Measurements from ENCODE around the gene SAMD4A.

Gene SAMD4A

GRCh38 chr14:54812617-54813016, 245.7 kb downstream of the SAMD4A start:
- no peak for DNase-seq (ENCODE audit: extremely low read depth, insufficient read length)
- H3K27me3 ChIP-seq (replicated peaks; ENCODE audit: control insufficient read depth, insufficient read depth, low read length) = no peaks in the 10 kb centered on the region
- no peak for TF ChIP-seq CTCF (IDR thresholded peaks at IDR 0.05; ENCODE audit: insufficient read depth, low read length, poor library complexity, severe bottlenecking)
- H3K36me3 ChIP-seq (ENCODE audit: control insufficient read depth, insufficient read depth, low read length) = no peaks in the 10 kb centered on the region
- no peak overlapping the region for H3K4me3 ChIP-seq (replicated peaks; ENCODE audit: low read depth, low read length)

DNA sequence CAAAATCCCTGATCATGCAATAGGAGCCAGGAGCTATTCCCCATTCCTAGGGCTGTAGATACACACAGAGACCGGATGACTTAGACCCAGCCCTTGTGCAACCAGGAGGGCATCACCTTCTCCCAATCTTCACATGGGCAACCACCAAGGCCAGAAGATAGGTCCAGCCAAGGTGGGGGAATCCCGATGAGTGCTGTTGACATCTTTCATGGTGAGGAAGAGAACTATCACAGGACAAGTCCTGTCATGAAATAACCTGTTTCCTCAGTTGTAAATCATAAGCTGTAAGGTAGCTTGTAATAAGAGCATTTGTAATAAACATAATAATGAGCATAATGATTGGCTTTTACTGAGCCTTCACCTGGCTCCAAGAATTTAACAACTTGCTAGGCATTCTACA, 246.2 kb downstream of the SAMD4A start:
- Histone ChIP-seq H3K36me3 (ENCODE audit: control insufficient read depth, insufficient read depth, low read length) (no peaks in the 10 kb centered on the region), H3K27me3 (replicated peaks; ENCODE audit: control insufficient read depth, insufficient read depth, low read length) (no peaks in the 10 kb centered on the region)

DNA sequence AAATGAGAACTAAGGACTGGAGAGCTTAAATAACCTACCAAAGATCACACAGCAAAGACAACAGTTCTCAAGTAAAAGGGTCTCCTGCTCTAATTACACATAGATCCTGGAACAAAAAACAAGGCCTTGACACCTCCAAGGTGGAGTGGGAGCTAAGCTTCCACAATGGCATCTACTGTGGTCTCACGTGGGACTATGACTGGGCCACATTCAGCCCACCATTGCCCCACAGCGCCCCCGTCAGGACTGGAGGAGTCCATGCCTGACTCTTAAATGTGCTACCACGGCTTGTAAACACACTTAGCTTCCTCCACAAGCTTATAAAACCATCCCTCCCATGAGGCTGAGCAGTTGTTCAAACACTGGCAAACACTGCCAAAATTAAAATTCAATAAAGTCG, 247.1 kb downstream of the SAMD4A start:
- DNase-seq (ENCODE audit: extremely low read depth, insufficient read length) = no peak
- Histone ChIP-seq H3K4me3 (replicated peaks; ENCODE audit: low read depth, low read length) (no peak overlapping the region), H3K27me3 (replicated peaks; ENCODE audit: control insufficient read depth, insufficient read depth, low read length) (no peaks in the 10 kb centered on the region), H3K36me3 (ENCODE audit: control insufficient read depth, insufficient read depth, low read length) (no peaks in the 10 kb centered on the region)
- peak; percentile 18 for TF ChIP-seq CTCF (IDR thresholded peaks at IDR 0.05; ENCODE audit: insufficient read depth, low read length, poor library complexity, severe bottlenecking)

More for the DNA sequence above, 246.2 kb downstream of the SAMD4A start:
- DNase-seq (ENCODE audit: extremely low read depth, insufficient read length) = no peak
- H3K4me3 ChIP-seq (replicated peaks; ENCODE audit: low read depth, low read length) = no peak overlapping the region
- no peak for TF ChIP-seq CTCF (IDR thresholded peaks at IDR 0.05; ENCODE audit: insufficient read depth, low read length, poor library complexity, severe bottlenecking)

- no peak for DNase-seq (ENCODE audit: extremely low read depth, insufficient read length)
- no peaks in the 10 kb centered on the region for H3K36me3 ChIP-seq (ENCODE audit: control insufficient read depth, insufficient read depth, low read length)
- H3K27me3 ChIP-seq (replicated peaks; ENCODE audit: control insufficient read depth, insufficient read depth, low read length) = no peaks in the 10 kb centered on the region
- TF ChIP-seq CTCF (IDR thresholded peaks at IDR 0.05; ENCODE audit: insufficient read depth, low read length, poor library complexity, severe bottlenecking) = no peak
- H3K4me3 ChIP-seq (replicated peaks; ENCODE audit: low read depth, low read length) = no peak overlapping the region
Observed at GRCh38 chr14:54815016-54815415, 248.1 kb downstream of the SAMD4A start.

- Histone ChIP-seq H3K27me3 (replicated peaks; ENCODE audit: control insufficient read depth, insufficient read depth, low read length) (no peaks in the 10 kb centered on the region), H3K36me3 (ENCODE audit: control insufficient read depth, insufficient read depth, low read length) (no peaks in the 10 kb centered on the region), H3K4me3 (replicated peaks; ENCODE audit: low read depth, low read length) (no peak overlapping the region)
- TF ChIP-seq CTCF (IDR thresholded peaks at IDR 0.05; ENCODE audit: insufficient read depth, low read length, poor library complexity, severe bottlenecking) = no peak
- no peak for DNase-seq (ENCODE audit: extremely low read depth, insufficient read length)
Observed at GRCh38 chr14:54815515-54815914, 248.6 kb downstream of the SAMD4A start.

GRCh38 chr14:54816450-54816849, 249.5 kb downstream of the SAMD4A start:
- Histone ChIP-seq H3K27me3 (replicated peaks; ENCODE audit: control insufficient read depth, insufficient read depth, low read length) (no peaks in the 10 kb centered on the region), H3K4me3 (replicated peaks; ENCODE audit: low read depth, low read length) (no peak overlapping the region), H3K36me3 (ENCODE audit: control insufficient read depth, insufficient read depth, low read length) (no peaks in the 10 kb centered on the region)
- TF ChIP-seq CTCF (IDR thresholded peaks at IDR 0.05; ENCODE audit: insufficient read depth, low read length, poor library complexity, severe bottlenecking) = no peak
- no peak for DNase-seq (ENCODE audit: extremely low read depth, insufficient read length)

Data from GM06990 (cell line).